Kasumi-1 (cell line): ENCODE measurements around the gene ADGRA1.
"Not testable (repeated sequence)": the region's sequence is repeated elsewhere in the genome, so short reads cannot be mapped to it uniquely, and the experiment has no call there.

Experiments
- DNase-seq, 2 experiments: peaks; one replicate each; lab custom pipeline; 2025; lab: John Stamatoyannopoulos, UW

The ADGRA1 gene

DNA sequence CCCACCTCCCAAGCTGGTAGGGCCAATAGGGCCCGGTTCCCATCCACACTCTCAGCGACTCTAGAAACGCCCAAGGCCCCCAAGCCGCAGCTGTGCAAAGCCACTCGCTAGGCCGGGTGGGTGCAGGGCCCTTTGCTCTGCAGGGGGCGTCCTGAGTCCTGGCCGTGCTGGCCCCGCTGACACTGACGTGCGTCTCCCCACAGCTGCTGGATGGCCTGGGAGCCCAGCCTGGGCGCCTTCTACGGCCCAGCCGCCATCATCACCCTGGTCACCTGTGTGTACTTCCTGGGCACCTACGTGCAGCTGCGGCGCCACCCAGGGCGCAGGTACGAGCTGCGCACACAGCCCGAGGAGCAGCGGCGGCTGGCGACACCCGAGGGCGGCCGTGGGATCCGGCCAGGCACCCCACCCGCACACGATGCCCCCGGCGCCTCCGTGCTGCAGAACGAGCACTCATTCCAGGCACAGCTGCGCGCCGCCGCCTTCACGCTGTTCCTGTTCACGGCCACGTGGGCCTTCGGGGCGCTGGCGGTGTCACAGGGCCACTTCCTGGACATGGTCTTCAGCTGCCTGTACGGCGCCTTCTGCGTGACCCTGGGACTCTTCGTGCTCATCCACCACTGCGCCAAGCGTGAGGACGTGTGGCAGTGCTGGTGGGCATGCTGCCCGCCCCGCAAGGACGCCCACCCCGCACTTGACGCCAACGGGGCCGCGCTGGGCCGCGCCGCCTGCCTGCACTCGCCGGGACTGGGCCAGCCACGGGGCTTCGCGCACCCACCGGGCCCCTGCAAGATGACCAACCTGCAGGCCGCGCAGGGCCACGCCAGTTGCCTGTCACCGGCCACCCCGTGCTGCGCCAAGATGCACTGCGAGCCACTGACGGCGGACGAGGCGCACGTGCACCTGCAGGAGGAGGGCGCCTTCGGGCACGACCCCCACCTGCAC lies 40.7 kb downstream of the ADGRA1 start:
- DNase-seq: no peak

DNA sequence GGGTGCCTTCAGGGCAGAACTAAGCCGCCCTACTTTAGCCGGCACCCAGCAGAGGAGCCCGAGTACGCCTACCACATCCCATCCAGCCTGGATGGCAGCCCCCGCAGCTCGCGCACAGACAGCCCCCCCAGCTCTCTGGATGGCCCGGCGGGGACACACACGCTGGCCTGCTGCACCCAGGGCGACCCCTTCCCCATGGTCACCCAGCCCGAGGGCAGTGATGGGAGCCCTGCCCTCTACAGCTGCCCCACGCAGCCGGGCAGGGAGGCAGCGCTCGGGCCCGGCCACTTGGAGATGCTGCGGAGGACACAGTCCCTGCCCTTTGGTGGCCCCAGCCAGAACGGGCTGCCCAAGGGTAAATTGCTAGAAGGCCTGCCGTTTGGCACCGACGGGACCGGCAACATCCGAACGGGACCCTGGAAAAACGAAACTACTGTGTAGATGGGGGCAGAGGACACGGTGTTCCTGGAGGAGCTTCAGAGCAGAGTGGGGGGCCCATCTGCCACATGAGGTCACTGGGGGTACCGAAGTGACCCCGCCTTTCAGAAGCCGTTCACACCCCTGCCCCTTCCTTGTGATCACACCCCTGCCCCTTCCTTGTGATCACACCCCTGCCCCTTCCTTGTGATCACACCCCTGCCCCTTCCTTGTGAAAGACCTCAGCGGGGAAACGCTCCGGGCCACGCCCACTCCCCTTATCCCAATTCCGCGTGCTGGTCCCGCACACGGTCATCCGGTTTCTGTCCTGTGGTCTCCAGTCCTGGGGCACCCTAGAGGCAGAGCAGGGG lies 41.5 kb downstream of the ADGRA1 start:
- no peak for DNase-seq

GRCh38 chr10:133129859-133130495 lies 42.3 kb downstream of the ADGRA1 start:
- no peak for DNase-seq

DNA sequence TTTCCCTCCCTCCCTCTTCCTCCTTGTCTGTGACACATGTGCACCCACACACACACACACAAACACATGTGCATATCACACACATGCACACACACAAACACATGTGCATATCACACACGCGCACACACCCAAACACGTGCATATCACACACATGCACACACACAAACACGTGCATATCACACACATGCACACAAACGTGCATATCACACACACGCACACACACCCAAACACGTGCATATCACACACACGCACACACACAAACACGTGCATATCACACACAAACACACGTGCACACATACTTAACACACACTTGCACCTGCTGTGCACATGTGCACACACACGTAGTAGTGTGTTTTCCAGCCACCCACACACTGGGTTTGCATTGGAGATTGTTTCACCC lies 42.9 kb downstream of the ADGRA1 start:
- DNase-seq: no peak

DNA sequence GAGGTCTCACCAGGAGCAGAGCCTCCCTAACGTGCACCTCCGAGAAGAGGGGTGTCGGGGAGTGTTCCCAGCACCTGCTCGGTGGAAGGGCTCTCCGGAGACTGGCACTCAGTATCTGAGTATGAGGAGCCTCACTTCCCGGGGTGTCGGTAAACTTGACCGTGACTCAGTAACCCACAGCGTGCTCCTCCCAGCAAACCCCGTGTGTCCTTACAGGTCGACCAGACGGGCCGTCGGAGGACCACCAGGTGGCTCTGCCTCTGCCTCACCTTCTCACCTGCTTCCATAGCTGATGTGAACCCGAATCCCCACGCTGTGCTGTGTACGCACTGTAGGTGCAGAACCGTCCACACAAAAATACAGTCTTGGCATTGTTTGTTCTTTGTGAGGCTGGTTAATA lies 43.3 kb downstream of the ADGRA1 start:
- DNase-seq: no peak

- no peak for DNase-seq
Observed at GRCh38 chr10:133131734-133132472, 44.2 kb downstream of the ADGRA1 start.

GRCh38 chr10:133132473-133133291 lies 45.0 kb downstream of the ADGRA1 start:
- DNase-seq: no peak

DNA sequence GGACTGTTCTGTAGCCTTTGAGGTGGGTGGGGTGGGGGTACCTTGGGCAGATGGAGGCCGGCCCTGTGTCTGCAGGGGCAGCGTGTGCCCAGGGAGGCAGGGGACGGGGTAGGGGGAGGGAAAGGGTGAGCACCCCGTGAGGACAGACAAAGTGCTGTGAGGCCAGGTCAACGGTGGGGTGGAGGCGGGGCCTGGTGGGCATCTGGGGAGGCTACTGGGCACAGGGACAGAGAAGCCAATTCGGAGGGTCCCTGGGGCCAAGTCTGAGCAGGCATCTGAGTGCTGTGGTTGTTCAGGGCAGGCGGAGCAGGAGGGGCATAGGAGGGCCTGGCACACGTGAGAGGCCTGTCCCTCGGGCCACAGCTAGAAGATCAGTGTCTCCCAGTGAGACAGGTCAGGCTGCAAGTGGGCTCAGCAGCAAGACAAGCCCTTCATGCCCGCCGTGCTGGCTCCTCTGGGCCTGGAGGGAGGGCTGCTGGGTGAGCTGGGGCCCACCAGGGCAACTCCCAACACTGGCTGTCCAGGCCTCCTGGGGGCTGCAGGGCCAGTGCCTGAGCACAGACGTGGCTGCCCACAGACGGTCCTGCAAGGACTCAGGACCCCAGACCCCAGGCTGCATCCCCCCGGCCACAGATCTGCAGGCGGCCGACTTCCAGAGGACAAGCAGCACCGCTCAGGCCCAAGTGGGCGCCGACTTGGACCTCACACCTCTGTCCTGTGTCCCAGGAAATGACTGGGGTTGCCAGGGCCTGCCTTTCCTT lies 45.9 kb downstream of the ADGRA1 start:
- DNase-seq: no peak

DNA sequence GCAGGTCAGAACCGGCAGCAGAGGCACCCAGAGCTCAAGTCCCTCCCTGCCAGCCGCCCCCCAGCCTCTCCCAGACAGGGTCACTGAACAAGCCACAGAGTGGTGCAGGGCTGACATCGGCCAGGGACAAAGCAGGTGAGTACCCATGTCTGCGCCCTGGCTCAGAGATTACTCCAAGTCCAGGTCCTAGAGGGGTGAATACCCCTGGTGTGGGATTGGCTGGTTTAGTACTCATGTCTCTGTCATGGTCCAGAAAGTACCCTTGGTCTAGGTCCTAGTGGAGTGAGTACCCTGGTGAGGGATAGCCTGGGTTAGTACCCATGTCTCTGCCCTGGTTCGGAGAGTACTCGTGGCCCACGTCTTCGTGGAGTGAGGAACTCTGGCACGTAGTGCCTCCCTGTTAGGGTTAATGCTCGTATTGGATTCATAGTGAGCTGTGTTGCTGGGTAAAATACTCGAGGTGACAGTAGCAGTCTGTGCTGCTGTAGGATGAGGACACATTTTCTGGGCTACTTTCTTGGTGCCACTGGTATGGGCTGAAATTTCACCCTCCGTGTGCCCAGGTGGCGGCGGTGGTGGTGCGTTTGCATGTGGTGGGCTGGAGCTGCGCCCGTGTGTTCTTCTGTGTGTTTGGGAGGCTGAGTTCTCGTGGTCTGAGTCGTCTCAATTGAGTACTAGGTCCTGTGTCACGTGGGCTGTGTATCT lies 46.8 kb downstream of the ADGRA1 start:
- DNase-seq: no peak

DNA sequence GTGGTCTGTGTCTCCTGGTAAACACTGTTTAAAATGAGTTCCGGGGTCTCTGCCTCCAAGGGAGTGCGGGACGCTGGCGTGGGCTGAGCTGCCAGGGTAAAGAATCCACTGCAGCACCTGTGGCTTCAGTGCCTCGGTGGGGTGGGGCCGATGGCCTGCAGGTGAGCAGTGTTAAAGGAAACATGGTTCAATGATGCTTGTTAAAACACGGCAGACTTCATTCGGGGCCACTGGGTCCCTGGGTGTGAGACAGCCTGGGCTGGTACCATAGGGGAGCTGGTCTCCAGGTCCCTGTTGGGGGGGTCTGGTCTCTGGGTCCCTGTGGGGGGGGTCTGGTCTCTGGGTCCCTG lies 47.4 kb downstream of the ADGRA1 start:
- no peak for DNase-seq

DNA sequence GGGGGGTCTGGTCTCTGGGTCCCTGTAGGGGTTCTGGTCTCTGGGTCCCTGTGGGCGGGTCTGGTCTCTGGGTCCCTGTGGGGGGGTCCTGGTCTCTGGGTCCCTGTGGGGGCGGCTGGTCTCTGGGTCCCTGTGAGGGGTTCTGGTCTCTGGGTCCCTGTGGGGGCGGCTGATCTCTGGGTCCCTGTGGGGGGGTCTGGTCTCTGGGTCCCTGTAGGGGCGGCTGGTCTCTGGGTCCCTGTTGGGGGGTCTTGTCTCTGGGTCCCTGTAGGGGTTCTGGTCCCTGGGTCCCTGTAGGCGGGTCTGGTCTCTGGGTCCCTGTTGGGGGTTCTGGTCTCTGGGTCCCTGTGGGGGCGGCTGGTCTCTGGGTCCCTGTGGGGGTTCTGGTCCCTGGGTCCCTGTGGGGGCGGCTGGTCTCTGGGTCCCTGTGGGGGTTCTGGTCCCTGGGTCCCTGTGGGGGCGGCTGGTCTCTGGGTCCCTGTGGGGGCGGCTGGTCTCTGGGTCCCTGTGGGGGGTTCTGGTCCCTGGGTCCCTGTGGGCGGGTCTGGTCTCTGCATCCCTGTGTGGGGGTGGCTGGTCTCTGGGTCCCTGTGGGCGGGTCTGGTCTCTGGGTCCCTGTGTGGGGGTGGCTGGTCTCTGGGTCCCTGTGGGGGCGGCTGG lies 49.9 kb downstream of the ADGRA1 start:
- DNase-seq: not testable (repeated sequence)

- no peak for DNase-seq
Observed at GRCh38 chr10:133139551-133140065, 51.9 kb downstream of the ADGRA1 start.

- no peak for DNase-seq
Observed at GRCh38 chr10:133140417-133141143, 52.9 kb downstream of the ADGRA1 start.

- no peak for DNase-seq
Observed at GRCh38 chr10:133141144-133141957, 53.6 kb downstream of the ADGRA1 start.

DNA sequence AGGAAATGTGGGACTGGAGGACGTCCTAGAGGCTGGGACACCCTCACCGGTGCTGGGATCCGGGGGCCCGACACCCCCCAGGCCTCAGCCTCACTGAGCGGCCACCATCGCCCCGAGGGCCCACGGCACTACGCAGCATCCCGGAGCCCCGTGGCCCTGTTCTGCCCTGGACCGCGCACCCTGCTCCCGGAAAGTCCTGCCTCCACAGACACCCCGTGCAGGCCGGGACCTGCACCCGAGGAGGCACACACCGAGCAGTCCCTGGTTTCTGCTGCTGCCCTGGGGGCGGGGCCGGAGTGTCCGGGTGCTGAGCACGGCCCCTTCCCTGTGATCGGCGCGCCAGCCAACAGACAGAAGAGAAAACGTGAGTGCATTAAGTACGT lies 54.2 kb downstream of the ADGRA1 start:
- DNase-seq: no peak

DNA sequence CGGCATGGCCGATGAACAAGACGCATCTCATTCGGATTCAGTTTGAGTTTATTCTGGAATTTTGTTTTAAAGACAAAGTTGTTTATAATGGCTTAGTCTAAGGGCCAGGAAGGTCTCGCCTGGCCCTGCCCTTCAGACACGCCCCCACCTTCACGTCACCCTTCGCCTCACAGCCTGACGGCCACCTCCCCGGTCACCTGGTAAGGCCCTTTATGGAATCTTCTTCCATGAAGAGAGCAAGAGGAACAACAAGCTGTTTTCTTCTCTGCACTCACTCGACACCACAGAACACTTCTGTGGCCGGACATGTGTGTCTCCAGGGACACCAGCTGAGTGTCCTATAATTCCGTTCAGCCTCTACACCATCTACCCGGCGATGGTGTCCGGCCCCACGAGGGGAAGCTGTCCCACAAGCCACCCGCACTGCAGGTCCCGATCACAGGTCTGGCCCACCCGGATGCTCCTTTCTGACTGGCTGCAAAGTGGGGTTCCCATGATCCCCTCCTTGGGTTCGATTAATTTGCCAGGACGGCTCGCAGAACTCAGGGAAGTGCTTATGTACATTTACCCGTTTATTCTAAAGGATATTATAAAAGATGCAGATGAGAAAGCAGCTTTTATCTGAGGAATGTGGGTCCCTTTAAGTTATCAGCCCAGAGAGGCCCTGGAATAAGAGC lies 54.9 kb downstream of the ADGRA1 start:
- DNase-seq: no peak

DNA sequence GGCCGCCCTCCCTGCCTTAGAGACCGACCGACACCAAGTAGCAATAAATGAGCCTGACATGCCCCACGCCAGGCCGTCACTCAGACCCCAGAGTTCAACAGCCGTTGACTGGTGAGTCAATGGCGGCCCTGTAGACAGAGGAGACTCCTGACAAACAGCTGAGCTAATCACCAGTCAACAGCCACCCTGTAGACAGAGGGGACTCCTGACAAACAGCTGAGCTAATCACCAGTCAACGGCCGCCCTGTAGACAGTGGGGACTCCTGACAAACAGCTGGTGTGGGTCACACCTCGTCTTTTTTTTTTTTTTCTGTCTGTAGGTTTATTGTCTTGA lies 55.4 kb downstream of the ADGRA1 start:
- no peak for DNase-seq
